Testis (tissue), 2 donors: ENCODE measurements around the gene ZMIZ1.

ENCODE experiments used
- CTCF ChIP-seq, 3 experiments: fragments of 450-650 bp in 2 of 3; fragments of 200-600 bp in 1 of 3; sonication (generic) in 1 of 3; IDR thresholded peaks; one replicate each; pipeline ENCODE4 v1.5.1; 2016 to 2019; ENCODE audit warnings: antibody characterized with exemption in 3 of 3, mild to moderate bottlenecking in 2 of 3, moderate library complexity in 1 of 3
- POLR2A ChIP-seq: fragments of 450-650 bp; IDR thresholded peaks from one replicate; pipeline ENCODE4 v1.6.1; 2017; ENCODE audit warnings: antibody characterized with exemption, mild to moderate bottlenecking, moderate library complexity

GRCh38 chr10:79088176-79088575 is 19.4 kb downstream of the ZMIZ1 start:
- TF ChIP-seq CTCF (IDR thresholded peaks at IDR 0.05) (no peak), POLR2A (no peak)
